Measurements from ENCODE around the gene PON2. TPM values are rescaled to one million over a fixed set of nuclear protein-coding genes. Genes with fewer than 3 reads are reported as not detected.
A peak's percentile ranks its signal among the peaks of the same experiment; 100 is the strongest.

The PON2 gene
- total and polyA plus RNA-seq, 2 of the 13 experiments (the other 11 are each of a cell fraction or from before 2014, with no cell fraction given): 202 to 217 TPM

DNA sequence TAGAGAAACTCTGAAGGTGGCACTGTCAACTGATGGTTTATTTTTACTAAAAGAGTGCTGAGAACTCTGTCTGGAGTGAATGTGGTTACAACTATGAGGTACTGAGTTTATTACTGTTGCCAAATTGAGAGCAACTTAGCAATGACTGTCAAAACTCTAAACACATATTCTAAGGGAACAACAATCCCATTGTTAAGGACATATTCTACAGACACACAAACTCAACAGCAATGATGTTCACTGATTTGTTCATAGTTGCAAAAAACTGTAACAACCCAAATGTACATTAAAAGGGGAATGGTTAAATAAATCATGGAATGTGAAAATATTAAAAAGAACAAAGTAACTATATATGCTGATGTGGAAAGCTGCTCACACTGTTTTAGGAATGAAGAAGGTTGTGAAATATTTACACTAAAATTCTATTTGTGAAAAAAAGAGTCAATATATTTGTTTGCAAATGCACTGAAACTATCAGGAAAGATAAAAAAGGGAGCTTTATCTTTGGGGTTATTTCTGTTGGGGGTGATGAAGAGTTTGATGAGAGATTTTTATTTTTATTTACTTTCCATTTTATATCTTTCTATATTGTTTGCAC, 12.9 kb downstream of the PON2 start (continued):
- TF ChIP-seq, protein P1, sequence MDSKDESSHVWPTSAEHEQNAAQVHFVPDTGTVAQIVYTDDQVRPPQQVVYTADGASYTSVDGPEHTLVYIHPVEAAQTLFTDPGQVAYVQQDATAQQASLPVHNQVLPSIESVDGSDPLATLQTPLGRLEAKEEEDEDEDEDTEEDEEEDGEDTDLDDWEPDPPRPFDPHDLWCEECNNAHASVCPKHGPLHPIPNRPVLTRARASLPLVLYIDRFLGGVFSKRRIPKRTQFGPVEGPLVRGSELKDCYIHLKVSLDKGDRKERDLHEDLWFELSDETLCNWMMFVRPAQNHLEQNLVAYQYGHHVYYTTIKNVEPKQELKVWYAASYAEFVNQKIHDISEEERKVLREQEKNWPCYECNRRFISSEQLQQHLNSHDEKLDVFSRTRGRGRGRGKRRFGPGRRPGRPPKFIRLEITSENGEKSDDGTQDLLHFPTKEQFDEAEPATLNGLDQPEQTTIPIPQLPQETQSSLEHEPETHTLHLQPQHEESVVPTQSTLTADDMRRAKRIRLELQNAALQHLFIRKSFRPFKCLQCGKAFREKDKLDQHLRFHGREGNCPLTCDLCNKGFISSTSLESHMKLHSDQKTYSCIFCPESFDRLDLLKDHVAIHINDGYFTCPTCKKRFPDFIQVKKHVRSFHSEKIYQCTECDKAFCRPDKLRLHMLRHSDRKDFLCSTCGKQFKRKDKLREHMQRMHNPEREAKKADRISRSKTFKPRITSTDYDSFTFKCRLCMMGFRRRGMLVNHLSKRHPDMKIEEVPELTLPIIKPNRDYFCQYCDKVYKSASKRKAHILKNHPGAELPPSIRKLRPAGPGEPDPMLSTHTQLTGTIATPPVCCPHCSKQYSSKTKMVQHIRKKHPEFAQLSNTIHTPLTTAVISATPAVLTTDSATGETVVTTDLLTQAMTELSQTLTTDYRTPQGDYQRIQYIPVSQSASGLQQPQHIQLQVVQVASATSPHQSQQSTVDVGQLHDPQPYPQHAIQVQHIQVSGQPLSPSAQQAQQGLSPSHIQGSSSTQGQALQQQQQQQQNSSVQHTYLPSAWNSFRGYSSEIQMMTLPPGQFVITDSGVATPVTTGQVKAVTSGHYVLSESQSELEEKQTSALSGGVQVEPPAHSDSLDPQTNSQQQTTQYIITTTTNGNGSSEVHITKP (CRISPR knock-in tag; IDR thresholded peaks at IDR 0.05; ENCODE audit: low read depth): no peak
- TF ChIP-seq ZNF574 (CRISPR knock-in tag; IDR thresholded peaks at IDR 0.05) (no peak), DMAP1 (CRISPR knock-in tag; IDR thresholded peaks at IDR 0.05) (no peak), ZNF225 (CRISPR knock-in tag; IDR thresholded peaks at IDR 0.05) (no peak), POLR2G (IDR thresholded peaks at IDR 0.05; ENCODE audit: low read depth, low read length) (no peak), ZNF235 (CRISPR knock-in tag; IDR thresholded peaks at IDR 0.05; ENCODE audit: borderline replicate concordance) (no peak), NCOA5 (CRISPR knock-in tag; IDR thresholded peaks at IDR 0.05) (no peak), ZNF256 (CRISPR knock-in tag; conservative IDR thresholded peaks at IDR 0.05) (no peak), ZNF430 (CRISPR knock-in tag; IDR thresholded peaks at IDR 0.05) (no peak), FOXC1 (CRISPR knock-in tag; IDR thresholded peaks at IDR 0.05; ENCODE audit: borderline replicate concordance) (no peak), RFXANK (CRISPR knock-in tag; IDR thresholded peaks at IDR 0.05) (no peak), FOXP1 (IDR thresholded peaks at IDR 0.05) (no peak), FOXP1 (CRISPR knock-in tag; IDR thresholded peaks at IDR 0.05) (peak; percentile 41; the same call in 1 of the 2 replicates), CEBPG (CRISPR knock-in tag; IDR thresholded peaks at IDR 0.05) (peak; percentile 60; the same call in 1 of the 2 replicates), ARID5B (CRISPR knock-in tag; IDR thresholded peaks at IDR 0.05) (0 out of 2 replicates have a peak, but pooled peaks have one; percentile 33), ZFP36 (IDR thresholded peaks at IDR 0.05; ENCODE audit: borderline replicate concordance, low read depth, low read length, partially characterized antibody) (no peak), ZFP62 (CRISPR knock-in tag; IDR thresholded peaks at IDR 0.05) (no peak), SOX6 (IDR thresholded peaks at IDR 0.05) (no peak), SOX6 (CRISPR knock-in tag; IDR thresholded peaks at IDR 0.05) (peak; percentile 38; the same call in 1 of the 2 replicates)
- TF ChIP-seq, protein P2, sequence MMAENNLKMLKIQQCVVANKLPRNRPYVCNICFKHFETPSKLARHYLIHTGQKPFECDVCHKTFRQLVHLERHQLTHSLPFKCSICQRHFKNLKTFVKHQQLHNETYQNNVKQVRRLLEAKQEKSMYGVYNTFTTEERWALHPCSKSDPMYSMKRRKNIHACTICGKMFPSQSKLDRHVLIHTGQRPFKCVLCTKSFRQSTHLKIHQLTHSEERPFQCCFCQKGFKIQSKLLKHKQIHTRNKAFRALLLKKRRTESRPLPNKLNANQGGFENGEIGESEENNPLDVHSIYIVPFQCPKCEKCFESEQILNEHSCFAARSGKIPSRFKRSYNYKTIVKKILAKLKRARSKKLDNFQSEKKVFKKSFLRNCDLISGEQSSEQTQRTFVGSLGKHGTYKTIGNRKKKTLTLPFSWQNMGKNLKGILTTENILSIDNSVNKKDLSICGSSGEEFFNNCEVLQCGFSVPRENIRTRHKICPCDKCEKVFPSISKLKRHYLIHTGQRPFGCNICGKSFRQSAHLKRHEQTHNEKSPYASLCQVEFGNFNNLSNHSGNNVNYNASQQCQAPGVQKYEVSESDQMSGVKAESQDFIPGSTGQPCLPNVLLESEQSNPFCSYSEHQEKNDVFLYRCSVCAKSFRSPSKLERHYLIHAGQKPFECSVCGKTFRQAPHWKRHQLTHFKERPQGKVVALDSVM (CRISPR knock-in tag; IDR thresholded peaks at IDR 0.05): no peak

Measured in HepG2 (cell line).